K562 treated with DMSO at 1 percent for 24 hours (cell line): ENCODE results near the gene ITGAD. TPM values are rescaled to one million over a fixed set of nuclear protein-coding genes. Genes with fewer than 3 reads are reported as not detected.

ENCODE experiments used
- total RNA-seq: library from RNA; unstranded; fragments of 300-600 nt; gene quantifications from 2 replicates; pipeline ENCODE4 v1.2.3, GENCODE V29; 2022; ENCODE audit warnings: low read depth; ENCODE audit not compliant: insufficient read depth

The ITGAD gene
- not detected in 2 replicates for total RNA-seq

GRCh38 chr16:31393056-31393455 lies at the start of gene ITGAD:
Gene ITGAD, plus strand, starts transcription at chr16:31393335. Its CDS starts 26 bp downstream, at chr16:31393361.

GRCh38 chr16:31354394-31355291 lies 38.5 kb upstream of the ITGAD start, which contains the start of gene ITGAX:
Gene ITGAX, plus strand, starts transcription at chr16:31355176. Its CDS starts 79 bp downstream, at chr16:31355255.

GRCh38 chr16:31428279-31428597 lies 35.1 kb downstream of the ITGAD start, which contains the start of gene COX6A2:
Gene COX6A2, minus strand, starts transcription at chr16:31428360. Its CDS starts 35 bp downstream, at chr16:31428325.

GRCh38 chr16:31458844-31459686 lies 65.9 kb downstream of the ITGAD start, which contains the start of gene ARMC5:
Gene ARMC5, plus strand, starts transcription at chr16:31459501. Its CDS starts 24 bp downstream, at chr16:31459525.

GRCh38 chr16:31471875-31472708 lies 79.0 kb downstream of the ITGAD start, which contains the start of gene TGFB1I1:
Gene TGFB1I1, plus strand, starts transcription at chr16:31472152. Its CDS starts 37 bp downstream, at chr16:31472189.

Other genes starting within 250 kb of the ITGAD start
- gene PRSS36, start 243.3 kb upstream of the ITGAD start, total RNA-seq = 0.45 TPM in 1 of 2 replicates, not detected in the other
- 211 and 283 TPM in 2 replicates for gene FUS, start 213.2 kb upstream of the ITGAD start, total RNA-seq
- 91.6 and 93.5 TPM in 2 replicates for gene PYCARD, start 190.6 kb upstream of the ITGAD start, total RNA-seq
- gene TRIM72, start 179.2 kb upstream of the ITGAD start, total RNA-seq = 0.02 TPM in 1 of 2 replicates, not detected in the other
- gene PYDC1, start 176.2 kb upstream of the ITGAD start, total RNA-seq = not detected in 2 replicates
- gene ITGAM, start 133.4 kb upstream of the ITGAD start, total RNA-seq = 3.6 and 5.1 TPM in 2 replicates
- 0.44 and 0.50 TPM in 2 replicates for gene ITGAX, start 38.2 kb upstream of the ITGAD start, total RNA-seq
- gene COX6A2, start 35.0 kb downstream of the ITGAD start, total RNA-seq = not detected in 2 replicates
- gene ZNF843, start 49.5 kb downstream of the ITGAD start, total RNA-seq = 0.38 and 0.90 TPM in 2 replicates
- gene ARMC5, start 66.2 kb downstream of the ITGAD start, total RNA-seq = 26.2 and 26.9 TPM in 2 replicates
- 0.95 and 4.6 TPM in 2 replicates for gene TGFB1I1, start 78.8 kb downstream of the ITGAD start, total RNA-seq
- 3.9 and 4.9 TPM in 2 replicates for gene SLC5A2, start 89.8 kb downstream of the ITGAD start, total RNA-seq
- gene RUSF1, start 115.1 kb downstream of the ITGAD start, total RNA-seq = 74.8 and 82.3 TPM in 2 replicates
- 4.4 and 6.0 TPM in 2 replicates for gene AHSP, start 134.6 kb downstream of the ITGAD start, total RNA-seq